ENCODE data around the gene ADISSP. TPM values are rescaled to one million over a fixed set of nuclear protein-coding genes. Genes with fewer than 3 reads are reported as not detected.

The ADISSP gene
- total and polyA plus RNA-seq, 2 experiments from 2014 or later = 86.6 to 126 TPM

DNA sequence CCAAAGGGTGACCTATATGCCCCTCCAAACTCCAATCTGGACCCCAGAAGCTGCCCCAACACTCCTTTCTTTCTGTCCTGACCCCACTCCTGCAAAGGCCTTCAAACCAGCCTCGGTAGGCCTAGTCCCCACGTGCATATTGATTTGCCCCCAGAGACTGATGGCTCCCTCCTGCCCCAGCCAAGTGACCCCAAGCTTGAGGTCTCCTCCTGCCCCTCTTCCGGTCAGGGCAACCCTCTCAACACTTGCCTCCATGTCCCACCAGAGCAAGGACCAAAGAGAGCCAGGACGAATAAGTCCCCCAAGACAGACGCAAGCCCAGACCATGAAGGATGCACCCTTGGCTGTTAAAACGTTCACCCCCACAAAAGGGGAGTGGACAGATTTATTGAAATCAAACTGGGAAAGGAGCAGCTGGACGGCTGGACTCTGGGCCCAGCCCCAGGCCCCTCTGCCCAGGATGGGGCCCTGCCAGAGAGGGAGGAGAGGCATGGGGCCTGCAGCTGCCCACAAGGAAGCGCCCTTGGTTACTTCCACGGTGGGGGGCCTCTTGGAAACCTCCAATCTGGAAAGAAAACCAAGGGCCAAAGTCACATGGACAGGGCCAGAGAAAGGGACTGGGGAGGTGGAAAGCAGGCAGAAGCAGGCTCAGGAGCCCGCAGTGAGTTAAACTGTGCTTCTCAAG, 16.1 kb upstream of the ADISSP start:
- Histone ChIP-seq H3K4me2 (no peak overlapping the region), H3K4me3 (no peak overlapping the region), H3K27me3 (ENCODE audit: insufficient read depth) (peaks cover 49% of the 10 kb centered on the region), H4K20me1 (replicated peaks; ENCODE audit: insufficient read depth) (peaks cover 25% of the 10 kb centered on the region), H3K27ac (ENCODE audit: low read depth) (no peak overlapping the region), H3F3A (replicated peaks; ENCODE audit: low read depth) (peaks cover 7% of the 10 kb centered on the region; the same call in 1 of the 2 replicates), H2AFZ (no peak overlapping the region), H3K79me2 (replicated peaks; ENCODE audit: insufficient read depth) (no peaks in the 10 kb centered on the region; the same call in 1 of the 2 replicates), H3K4me1 (ENCODE audit: insufficient read depth) (peaks cover 11% of the 10 kb centered on the region; the same call in 1 of the 2 replicates), H3K36me3 (ENCODE audit: insufficient read depth) (no peaks in the 10 kb centered on the region), H3K9me2 (ENCODE audit: insufficient read depth) (no peaks in the 10 kb centered on the region)
- Mint-ChIP-seq H3K36me3 (ENCODE audit: low read depth) (peaks cover 6% of the 10 kb centered on the region), H3K27ac (no peak overlapping the region), H3K4me1 (peaks cover 28% of the 10 kb centered on the region), H3K9me3 (no peaks in the 10 kb centered on the region), H3K27me3 (ENCODE audit: insufficient read depth, low read depth, poor library complexity) (peaks cover 24% of the 10 kb centered on the region), H3K4me3 (no peak overlapping the region; the same call in 2 of the 3 replicates)
- DNase-seq (ENCODE audit: low spot score) (no peak), ATAC-seq (no peak)
- TF ChIP-seq NANOG (IDR thresholded peaks at IDR 0.05; ENCODE audit: borderline replicate concordance) = no peak
- TF ChIP-seq JUNB (IDR thresholded peaks at IDR 0.05; ENCODE audit: unreplicated experiment) = no peak
- TF ChIP-seq, protein P1, sequence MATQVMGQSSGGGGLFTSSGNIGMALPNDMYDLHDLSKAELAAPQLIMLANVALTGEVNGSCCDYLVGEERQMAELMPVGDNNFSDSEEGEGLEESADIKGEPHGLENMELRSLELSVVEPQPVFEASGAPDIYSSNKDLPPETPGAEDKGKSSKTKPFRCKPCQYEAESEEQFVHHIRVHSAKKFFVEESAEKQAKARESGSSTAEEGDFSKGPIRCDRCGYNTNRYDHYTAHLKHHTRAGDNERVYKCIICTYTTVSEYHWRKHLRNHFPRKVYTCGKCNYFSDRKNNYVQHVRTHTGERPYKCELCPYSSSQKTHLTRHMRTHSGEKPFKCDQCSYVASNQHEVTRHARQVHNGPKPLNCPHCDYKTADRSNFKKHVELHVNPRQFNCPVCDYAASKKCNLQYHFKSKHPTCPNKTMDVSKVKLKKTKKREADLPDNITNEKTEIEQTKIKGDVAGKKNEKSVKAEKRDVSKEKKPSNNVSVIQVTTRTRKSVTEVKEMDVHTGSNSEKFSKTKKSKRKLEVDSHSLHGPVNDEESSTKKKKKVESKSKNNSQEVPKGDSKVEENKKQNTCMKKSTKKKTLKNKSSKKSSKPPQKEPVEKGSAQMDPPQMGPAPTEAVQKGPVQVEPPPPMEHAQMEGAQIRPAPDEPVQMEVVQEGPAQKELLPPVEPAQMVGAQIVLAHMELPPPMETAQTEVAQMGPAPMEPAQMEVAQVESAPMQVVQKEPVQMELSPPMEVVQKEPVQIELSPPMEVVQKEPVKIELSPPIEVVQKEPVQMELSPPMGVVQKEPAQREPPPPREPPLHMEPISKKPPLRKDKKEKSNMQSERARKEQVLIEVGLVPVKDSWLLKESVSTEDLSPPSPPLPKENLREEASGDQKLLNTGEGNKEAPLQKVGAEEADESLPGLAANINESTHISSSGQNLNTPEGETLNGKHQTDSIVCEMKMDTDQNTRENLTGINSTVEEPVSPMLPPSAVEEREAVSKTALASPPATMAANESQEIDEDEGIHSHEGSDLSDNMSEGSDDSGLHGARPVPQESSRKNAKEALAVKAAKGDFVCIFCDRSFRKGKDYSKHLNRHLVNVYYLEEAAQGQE (IDR thresholded peaks at IDR 0.05; ENCODE audit: unreplicated experiment) = no peak
- TF ChIP-seq ZNF331 (CRISPR knock-in tag; IDR thresholded peaks at IDR 0.05; ENCODE audit: low read depth) = no peak
- no peak for TF ChIP-seq ZNF114 (CRISPR knock-in tag; IDR thresholded peaks at IDR 0.05)
- TF ChIP-seq EZH2 (IDR thresholded peaks at IDR 0.05; ENCODE audit: low read depth, unreplicated experiment) = no peak
- TF ChIP-seq, protein P2, sequence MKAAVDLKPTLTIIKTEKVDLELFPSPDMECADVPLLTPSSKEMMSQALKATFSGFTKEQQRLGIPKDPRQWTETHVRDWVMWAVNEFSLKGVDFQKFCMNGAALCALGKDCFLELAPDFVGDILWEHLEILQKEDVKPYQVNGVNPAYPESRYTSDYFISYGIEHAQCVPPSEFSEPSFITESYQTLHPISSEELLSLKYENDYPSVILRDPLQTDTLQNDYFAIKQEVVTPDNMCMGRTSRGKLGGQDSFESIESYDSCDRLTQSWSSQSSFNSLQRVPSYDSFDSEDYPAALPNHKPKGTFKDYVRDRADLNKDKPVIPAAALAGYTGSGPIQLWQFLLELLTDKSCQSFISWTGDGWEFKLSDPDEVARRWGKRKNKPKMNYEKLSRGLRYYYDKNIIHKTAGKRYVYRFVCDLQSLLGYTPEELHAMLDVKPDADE (IDR thresholded peaks at IDR 0.05) = no peak
- TF ChIP-seq, protein P3, sequence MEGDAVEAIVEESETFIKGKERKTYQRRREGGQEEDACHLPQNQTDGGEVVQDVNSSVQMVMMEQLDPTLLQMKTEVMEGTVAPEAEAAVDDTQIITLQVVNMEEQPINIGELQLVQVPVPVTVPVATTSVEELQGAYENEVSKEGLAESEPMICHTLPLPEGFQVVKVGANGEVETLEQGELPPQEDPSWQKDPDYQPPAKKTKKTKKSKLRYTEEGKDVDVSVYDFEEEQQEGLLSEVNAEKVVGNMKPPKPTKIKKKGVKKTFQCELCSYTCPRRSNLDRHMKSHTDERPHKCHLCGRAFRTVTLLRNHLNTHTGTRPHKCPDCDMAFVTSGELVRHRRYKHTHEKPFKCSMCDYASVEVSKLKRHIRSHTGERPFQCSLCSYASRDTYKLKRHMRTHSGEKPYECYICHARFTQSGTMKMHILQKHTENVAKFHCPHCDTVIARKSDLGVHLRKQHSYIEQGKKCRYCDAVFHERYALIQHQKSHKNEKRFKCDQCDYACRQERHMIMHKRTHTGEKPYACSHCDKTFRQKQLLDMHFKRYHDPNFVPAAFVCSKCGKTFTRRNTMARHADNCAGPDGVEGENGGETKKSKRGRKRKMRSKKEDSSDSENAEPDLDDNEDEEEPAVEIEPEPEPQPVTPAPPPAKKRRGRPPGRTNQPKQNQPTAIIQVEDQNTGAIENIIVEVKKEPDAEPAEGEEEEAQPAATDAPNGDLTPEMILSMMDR (conservative IDR thresholded peaks at IDR 0.05; ENCODE audit: low read depth in 2 of 2) = no peak
- TF ChIP-seq, protein P4, sequence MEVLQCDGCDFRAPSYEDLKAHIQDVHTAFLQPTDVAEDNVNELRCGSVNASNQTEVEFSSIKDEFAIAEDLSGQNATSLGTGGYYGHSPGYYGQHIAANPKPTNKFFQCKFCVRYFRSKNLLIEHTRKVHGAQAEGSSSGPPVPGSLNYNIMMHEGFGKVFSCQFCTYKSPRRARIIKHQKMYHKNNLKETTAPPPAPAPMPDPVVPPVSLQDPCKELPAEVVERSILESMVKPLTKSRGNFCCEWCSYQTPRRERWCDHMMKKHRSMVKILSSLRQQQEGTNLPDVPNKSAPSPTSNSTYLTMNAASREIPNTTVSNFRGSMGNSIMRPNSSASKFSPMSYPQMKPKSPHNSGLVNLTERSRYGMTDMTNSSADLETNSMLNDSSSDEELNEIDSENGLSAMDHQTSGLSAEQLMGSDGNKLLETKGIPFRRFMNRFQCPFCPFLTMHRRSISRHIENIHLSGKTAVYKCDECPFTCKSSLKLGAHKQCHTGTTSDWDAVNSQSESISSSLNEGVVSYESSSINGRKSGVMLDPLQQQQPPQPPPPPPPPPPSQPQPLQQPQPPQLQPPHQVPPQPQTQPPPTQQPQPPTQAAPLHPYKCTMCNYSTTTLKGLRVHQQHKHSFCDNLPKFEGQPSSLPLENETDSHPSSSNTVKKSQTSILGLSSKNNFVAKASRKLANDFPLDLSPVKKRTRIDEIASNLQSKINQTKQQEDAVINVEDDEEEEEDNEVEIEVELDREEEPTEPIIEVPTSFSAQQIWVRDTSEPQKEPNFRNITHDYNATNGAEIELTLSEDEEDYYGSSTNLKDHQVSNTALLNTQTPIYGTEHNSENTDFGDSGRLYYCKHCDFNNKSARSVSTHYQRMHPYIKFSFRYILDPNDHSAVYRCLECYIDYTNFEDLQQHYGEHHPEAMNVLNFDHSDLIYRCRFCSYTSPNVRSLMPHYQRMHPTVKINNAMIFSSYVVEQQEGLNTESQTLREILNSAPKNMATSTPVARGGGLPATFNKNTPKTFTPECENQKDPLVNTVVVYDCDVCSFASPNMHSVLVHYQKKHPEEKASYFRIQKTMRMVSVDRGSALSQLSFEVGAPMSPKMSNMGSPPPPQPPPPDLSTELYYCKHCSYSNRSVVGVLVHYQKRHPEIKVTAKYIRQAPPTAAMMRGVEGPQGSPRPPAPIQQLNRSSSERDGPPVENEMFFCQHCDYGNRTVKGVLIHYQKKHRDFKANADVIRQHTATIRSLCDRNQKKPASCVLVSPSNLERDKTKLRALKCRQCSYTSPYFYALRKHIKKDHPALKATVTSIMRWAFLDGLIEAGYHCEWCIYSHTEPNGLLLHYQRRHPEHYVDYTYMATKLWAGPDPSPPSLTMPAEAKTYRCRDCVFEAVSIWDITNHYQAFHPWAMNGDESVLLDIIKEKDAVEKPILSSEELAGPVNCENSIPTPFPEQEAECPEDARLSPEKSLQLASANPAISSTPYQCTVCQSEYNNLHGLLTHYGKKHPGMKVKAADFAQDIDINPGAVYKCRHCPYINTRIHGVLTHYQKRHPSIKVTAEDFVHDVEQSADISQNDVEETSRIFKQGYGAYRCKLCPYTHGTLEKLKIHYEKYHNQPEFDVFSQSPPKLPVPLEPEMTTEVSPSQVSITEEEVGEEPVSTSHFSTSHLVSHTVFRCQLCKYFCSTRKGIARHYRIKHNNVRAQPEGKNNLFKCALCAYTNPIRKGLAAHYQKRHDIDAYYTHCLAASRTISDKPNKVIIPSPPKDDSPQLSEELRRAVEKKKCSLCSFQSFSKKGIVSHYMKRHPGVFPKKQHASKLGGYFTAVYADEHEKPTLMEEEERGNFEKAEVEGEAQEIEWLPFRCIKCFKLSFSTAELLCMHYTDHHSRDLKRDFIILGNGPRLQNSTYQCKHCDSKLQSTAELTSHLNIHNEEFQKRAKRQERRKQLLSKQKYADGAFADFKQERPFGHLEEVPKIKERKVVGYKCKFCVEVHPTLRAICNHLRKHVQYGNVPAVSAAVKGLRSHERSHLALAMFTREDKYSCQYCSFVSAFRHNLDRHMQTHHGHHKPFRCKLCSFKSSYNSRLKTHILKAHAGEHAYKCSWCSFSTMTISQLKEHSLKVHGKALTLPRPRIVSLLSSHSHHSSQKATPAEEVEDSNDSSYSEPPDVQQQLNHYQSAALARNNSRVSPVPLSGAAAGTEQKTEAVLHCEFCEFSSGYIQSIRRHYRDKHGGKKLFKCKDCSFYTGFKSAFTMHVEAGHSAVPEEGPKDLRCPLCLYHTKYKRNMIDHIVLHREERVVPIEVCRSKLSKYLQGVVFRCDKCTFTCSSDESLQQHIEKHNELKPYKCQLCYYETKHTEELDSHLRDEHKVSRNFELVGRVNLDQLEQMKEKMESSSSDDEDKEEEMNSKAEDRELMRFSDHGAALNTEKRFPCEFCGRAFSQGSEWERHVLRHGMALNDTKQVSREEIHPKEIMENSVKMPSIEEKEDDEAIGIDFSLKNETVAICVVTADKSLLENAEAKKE (CRISPR knock-in tag; IDR thresholded peaks at IDR 0.05) = no peak
- no peak for TF ChIP-seq CREB1 (CRISPR knock-in tag; IDR thresholded peaks at IDR 0.05; ENCODE audit: low read depth)
- no peak for TF ChIP-seq POLR2AphosphoS5 (IDR thresholded peaks at IDR 0.05; ENCODE audit: low read depth)
- no peak for TF ChIP-seq STAT1 (IDR thresholded peaks at IDR 0.05; ENCODE audit: unreplicated experiment)
- no peak for TF ChIP-seq EZH2phosphoT487 (IDR thresholded peaks at IDR 0.05; ENCODE audit: unreplicated experiment)

Data from GM23338 (cell line).